GM19372 (cell line): ENCODE measurements around the gene SELENOM.
"Not testable (repeated sequence)": the region's sequence is repeated elsewhere in the genome, so short reads cannot be mapped to it uniquely, and the experiment has no call there.

Experiments
- ATAC-seq: cut with Tn5 transposase; IDR thresholded peaks from one replicate; pipeline ENCODE4 v1.9.1; 2021; ENCODE audit warnings: mild to moderate bottlenecking, low read depth, moderate library complexity; ENCODE audit not compliant: unreplicated experiment

SELENOM gene

DNA sequence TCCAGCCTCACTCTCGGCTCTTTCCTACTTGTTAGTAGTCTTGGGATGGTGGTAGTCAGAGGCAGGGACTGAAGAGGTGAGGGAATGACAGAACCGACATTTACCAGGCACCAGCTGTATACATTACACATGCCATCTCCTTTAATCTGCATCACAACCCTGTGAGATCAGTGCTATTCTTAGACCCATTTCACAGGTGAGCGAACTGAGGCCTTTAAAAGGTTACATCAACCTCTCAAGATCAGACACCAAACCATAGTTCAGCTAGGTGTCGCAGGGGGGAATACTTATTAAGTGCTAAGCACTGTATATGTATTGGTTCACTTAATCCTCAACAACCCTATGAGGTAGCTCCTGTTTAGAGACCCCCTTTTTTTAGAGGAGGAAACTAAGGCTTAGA, 27.3 kb upstream of the SELENOM start:
- ATAC-seq = no peak

DNA sequence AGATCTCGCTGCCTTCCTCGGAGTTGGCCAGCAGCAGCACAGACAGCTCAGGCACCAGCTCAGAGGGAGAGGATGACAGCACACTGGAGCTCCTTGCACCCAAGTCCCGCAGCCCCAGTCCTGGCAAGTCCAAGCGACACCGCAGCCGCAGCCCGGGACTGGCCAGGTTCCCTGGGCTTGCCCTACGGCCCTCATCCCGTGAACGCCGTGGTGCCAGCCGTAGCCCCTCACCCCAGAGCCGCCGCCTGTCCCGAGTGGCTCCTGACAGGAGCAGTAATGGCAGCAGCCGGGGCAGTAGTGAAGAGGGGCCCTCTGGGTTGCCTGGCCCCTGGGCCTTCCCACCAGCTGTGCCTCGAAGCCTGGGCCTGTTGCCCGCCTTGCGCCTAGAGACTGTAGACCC, 26.5 kb upstream of the SELENOM start:
- ATAC-seq = no peak

GRCh38 chr22:31130873-31131272, 23.5 kb upstream of the SELENOM start:
- ATAC-seq = no peak

DNA sequence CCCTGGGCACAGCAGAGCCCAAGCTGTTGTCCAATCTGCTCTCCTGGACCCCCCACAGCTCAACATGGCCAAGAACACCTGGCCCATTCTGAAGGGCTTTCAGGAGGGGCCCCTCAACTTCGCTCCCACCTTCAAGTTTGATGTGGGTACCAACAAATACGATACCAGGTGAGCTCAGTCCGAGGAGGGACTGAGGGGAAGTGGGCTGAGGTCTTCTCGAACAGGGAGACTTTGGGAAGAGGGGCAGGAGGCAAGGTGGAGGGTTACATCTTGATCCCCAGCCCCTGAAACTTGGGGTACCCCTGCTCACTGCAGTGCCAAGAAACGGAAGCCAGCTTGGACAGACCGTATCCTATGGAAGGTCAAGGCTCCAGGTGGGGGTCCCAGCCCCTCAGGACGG, 20.8 kb upstream of the SELENOM start:
- no peak for ATAC-seq

- no peak for ATAC-seq
Measured at GRCh38 chr22:31127181-31127772, 19.9 kb upstream of the SELENOM start.

- ATAC-seq = no peak
Measured at GRCh38 chr22:31126869-31127175, 19.5 kb upstream of the SELENOM start.

- ATAC-seq = no peak
Measured at GRCh38 chr22:31126128-31126868, 18.9 kb upstream of the SELENOM start.

GRCh38 chr22:31125521-31126117, 18.3 kb upstream of the SELENOM start:
- ATAC-seq = no peak

DNA sequence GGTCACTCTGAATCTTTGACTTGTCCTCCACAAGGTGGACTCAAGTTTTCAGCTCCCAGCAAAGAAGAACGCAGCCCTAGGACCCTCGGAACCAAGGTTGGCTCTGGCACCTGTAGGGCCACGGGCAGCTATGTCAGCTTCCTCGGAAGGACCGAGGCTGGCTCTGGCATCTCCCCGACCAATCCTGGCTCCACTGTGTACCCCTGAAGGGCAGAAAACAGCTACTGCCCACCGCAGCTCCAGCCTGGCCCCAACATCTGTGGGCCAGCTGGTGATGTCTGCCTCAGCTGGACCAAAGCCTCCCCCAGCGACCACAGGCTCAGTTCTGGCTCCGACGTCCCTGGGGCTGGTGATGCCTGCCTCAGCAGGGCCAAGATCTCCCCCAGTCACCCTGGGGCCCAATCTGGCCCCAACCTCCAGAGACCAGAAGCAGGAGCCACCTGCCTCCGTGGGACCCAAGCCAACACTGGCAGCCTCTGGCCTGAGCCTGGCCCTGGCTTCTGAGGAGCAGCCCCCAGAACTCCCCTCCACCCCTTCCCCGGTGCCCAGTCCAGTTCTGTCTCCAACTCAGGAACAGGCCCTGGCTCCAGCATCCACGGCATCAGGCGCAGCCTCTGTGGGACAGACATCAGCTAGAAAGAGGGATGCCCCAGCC, 17.6 kb upstream of the SELENOM start:
- ATAC-seq = no peak

DNA sequence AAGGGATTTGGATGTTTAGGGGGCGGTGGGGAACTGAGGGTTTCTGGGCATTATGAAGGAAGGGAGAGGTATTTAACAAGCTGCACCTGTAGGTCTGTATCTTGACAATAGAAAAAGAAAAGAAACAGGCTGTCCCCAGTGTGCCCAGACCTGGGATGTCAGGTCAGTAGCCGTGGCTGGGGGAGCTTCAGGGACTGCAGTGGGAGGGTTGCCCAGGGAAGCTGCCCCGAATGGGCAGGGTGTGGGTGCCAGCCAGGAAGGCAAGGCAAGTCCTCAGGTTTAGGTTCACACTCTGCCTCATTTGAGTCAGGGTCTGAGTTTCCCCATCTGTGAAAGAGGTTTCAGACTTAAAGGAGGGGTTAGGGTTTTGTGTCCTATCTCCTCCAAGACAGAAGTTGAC, 16.9 kb upstream of the SELENOM start:
- no peak for ATAC-seq

- no peak for ATAC-seq
Measured at GRCh38 chr22:31123292-31123602, 15.9 kb upstream of the SELENOM start.

DNA sequence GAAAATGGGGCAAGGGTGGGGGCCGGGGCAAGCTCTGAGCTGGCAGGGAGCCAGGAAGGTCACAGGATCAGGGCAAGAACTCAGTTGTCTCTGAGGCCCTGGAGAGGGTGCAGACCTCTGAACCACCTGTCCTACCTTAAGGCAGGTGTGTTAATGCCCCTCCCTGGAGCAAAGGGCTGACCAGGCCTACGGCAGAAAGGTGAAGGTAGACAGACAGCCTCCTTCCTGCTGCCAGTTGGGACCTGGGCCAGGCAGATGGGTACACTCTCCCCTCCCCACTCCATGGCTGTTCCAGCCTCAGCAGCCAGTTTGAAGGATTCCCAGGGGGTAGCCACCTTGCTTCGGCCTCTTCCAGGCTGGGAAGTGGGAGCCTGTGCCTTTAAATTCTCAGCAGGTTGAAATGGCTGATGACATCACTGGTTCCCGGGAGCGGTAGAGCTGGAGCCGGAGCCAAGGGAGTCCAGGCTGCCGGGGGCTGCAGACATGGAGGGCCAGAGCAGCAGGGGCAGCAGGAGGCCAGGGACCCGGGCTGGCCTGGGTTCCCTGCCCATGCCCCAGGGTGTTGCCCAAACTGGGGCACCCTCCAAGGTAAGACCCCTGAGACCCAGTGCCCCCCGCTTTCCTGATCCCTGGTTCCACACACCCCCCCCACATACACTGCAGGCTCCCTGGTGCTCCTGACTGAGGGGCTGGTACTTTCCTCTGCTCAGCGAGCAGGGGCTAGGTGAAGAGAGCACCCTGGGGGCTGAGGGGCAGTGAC, 15.3 kb upstream of the SELENOM start, which contains the start of gene INPP5J:
Gene INPP5J, plus strand, starts transcription at position 435 of the 760 bp plus-strand sequence. Its CDS starts 49 bp downstream, at position 484.
- ATAC-seq = no peak

DNA sequence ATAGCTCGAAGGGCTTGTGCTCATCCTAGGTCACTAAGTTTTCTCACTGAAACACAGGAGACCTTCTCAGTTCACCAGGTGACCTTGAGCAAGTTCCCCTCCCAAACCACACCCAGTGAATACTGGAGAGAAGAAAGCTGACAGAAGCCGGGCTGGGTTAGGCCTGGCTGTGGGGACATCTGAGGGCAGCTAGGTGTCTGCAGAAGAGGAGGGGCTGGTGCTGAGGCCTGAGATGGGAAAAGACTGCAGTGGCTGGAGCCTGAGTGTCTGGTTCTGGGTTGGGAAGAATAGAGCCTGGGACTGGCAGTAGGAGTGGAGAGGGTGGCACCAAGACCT, 14.8 kb upstream of the SELENOM start:
- ATAC-seq = no peak

- no peak for ATAC-seq
Measured at GRCh38 chr22:31121403-31121802, 14.0 kb upstream of the SELENOM start.

GRCh38 chr22:31120642-31121041, 13.3 kb upstream of the SELENOM start:
- no peak for ATAC-seq

DNA sequence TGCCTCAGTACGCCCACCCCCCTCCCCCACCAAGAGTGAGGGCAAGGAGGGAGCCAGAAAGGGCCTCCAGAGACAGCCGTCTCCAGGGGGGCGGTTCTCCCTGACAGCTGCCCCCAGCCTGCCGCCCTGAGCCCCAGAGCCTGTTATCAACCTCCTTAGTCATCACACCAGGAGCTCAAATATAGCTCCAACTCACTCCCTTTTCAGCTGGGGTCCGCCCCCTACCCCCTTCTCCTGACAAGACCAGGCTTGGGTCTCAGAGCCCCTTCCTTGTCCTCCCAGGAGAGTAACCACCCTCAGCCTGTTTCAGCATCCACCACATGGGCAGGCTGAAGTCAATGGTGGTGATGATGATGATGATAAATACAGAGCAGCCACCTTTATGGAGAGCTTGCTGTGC, 12.9 kb upstream of the SELENOM start:
- ATAC-seq = no peak

- ATAC-seq = no peak
Measured at GRCh38 chr22:31119026-31119717, 11.8 kb upstream of the SELENOM start.

DNA sequence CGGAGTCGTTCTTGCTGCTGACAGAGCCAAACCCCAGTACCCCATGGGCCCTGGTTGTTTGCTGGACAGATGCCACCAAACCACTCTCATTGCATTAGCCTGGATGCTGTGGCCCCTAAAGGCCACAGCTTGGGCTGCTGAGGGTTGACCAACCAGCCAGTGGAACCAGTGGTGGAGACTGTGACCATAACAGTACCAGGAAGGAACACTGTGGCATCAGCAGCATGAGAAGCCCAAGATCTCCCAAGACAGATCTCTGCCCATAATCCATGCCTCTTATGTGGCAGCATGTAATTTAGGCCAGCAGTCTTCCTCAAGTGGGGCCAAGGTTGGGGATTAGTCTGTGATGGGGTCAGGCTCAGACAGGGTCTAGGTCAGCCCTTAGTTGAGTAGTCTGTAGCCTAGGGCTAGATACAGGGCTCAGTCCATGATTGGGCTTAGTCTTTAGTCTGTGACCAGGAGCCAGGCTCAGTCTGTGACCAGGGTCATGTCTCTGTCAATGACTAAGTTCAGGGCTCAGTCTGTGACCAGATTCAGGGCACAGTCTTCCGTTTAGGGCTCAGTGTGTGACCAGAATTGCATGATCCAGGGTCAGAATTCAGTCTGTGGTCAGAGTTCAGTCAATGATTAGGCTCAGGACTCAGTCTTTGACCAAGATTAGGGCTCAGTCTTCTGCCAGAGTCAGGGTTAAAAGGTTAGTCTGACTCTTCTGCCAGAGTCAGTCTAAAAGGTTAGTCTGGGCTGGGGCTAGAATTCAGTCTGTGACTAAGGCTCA, 10.9 kb upstream of the SELENOM start:
- no peak for ATAC-seq

DNA sequence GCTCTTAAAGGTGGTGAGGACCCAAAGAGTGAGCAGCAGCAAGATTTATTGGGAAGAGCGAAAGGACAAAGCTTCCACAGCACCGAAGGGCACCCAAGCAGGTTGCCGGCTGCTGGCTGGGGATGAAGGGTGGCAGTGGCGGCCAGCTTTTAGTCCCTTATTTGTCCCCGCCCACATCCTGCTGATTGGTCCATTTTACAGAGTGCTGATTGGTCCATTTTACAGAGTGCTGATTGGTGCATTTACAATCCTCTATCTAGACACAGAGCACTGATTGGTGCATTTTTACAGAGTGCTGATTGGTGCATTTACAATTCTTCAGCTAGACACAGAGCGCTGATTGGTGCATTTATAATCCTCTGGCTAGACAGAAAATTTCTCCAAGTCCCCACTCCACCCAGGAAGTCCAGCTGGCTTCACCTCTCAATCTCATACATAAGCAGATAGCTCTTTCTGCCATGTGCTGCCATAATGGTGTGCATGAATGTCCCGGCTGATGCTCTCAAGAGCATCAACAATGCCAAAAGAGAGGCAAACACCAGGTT, 5.3 kb upstream of the SELENOM start:
- ATAC-seq = not testable (repeated sequence)

DNA sequence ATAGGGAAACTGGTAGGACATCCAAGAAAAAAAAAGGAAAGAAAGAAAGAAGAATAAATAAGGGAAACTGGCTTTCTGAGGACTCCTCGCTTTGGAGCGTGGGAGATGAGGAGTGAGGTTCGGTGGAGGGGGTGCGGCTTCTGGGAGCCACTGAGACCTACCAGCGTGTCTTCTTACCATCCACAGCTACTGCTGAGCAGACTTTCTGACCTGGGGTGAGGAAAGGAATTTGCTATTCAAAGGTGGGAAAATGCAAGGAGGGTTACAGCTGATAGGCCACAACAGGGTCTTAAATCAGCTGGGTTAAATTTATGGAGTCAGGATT, 488 bp upstream of the SELENOM start:
- ATAC-seq = peak; percentile 11
